NCI-H1930 (cell line): ENCODE results near the gene KLF7.

ENCODE experiments used
- DNase-seq, 2 experiments: peaks; one replicate each; lab custom pipeline; 2025; lab: John Stamatoyannopoulos, UW

The KLF7 gene

DNA sequence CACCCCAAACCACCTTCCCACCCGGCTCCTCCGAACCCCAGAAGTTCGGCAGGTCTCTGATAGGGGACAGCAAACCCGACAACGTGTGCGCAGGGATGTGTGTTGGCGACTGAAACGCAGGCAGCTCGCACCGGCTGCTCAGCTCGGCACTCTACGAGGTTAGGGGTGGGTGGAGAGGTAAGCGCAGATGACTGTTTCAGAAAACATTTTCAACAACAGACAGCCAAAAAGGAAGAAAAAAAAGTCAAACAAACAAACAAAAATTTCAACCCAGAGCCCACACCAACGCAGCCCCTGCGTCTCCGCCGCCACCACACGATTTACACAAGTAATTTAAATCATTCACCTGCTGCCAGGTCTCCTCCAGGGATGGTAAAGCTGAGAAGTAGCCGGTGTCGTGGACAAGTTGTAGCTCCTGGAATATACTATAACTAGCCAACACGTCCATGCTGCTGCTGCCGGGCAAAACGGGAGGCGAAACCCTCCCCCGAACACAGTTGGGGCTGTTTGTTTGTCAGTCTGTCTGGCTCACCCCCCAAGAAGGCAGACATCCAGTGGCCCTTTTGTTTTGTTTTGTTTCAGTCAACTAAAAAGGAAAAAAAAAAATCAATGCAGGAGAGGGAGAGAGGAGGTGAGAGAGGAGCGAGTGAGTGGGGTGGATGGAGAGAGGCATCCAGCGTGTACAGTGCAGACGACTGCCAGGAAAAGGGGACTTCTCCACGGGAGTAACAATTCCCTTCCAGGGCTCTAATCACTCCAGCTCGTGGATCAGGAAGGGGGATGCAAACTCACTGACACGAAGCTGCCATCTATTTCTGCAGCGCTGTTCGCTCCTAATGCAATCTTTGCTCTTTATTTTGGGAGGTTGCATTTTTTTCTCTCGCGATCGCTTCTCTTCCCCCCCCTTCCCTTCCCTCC is at the start of gene KLF7:
Gene KLF7 (minus strand): TSS at position 828 of the 918 bp plus-strand sequence. CDS start 380 bp downstream, at position 448.
- DNase-seq: no peak

- DNase-seq: no peak
Measured at GRCh38 chr2:207215308-207215707, 49.6 kb upstream of the KLF7 start.

- no peak for DNase-seq
Measured at GRCh38 chr2:207214446-207214845, 48.7 kb upstream of the KLF7 start.

- DNase-seq: no peak
Measured at GRCh38 chr2:207206011-207206410, 40.3 kb upstream of the KLF7 start.

DNA sequence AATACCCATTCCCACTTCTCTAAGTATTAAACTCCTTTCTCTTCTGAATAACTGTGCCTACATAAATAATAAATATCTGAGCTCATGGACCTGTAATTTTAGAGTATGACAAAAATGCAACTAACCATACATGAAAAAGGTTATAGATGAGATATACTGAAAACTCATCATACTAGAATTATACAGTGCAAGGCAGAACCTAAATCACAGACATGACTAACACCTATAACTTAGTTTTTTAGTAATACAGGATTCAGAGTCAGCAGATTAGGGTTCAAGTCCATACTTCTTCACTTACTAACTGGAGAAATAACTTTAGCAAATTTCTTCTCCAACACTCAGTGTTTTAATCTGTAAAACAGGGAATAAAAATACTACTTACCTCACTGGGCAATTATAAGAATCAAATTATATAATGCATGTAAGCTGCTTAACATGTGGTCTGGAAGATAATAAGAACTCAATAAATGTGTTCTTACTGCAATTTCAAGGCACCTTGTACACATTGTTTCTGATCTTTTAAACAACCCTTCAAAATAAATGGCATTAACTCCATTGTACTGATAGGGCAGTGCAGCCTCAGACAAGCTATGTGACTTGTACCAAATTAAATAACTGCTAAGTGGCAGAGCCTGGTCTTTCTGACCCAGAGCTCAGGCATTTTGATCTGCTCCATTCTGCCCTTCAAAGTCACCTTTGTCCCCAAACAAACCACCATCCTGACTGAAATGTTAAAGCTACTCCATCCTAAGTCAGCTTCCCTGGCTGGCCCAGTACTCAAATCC is 39.6 kb upstream of the KLF7 start:
- DNase-seq: no peak

GRCh38 chr2:207203056-207203455 is 37.3 kb upstream of the KLF7 start:
- no peak for DNase-seq

DNA sequence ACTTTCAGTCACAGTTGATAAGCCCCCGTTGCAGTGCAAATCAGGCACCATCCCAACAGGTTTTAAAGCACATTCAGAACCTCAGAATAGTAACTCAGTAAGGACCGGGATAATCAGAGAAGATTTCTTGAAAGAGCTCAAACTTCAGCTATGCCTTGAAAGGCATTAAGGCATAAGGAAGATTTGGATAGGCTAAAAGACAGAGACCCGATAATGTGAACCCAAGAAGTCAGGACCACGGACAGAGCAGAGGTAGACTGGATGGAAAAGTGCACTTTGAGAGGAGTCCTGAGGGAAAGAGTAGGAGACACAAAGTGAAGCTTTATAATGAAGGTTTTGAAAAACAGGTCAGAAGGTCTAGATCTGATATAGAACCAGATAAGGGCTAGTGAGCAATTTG is 36.9 kb upstream of the KLF7 start:
- no peak for DNase-seq

DNA sequence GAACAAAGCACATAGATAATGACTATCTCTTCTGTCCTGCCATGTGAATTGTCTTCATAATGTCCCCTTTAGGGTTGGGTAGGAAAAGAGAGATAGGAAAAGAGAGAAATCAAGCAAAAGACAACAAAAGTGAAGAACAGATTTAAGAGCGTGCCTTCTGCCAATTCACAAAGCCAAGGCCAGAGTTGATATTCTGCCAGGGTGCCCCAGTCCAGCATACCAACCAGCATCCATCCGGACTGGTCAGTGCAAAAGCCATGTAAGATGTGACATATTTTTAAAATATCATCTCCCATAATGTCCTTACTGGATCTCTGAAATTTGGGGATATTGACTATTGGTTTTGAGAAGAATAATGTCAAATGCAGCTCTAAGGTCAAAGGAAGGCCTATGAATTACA is 35.7 kb upstream of the KLF7 start:
- no peak for DNase-seq

GRCh38 chr2:207200136-207200535 is 34.4 kb upstream of the KLF7 start:
- peak; percentile 85 to 91 for DNase-seq

DNA sequence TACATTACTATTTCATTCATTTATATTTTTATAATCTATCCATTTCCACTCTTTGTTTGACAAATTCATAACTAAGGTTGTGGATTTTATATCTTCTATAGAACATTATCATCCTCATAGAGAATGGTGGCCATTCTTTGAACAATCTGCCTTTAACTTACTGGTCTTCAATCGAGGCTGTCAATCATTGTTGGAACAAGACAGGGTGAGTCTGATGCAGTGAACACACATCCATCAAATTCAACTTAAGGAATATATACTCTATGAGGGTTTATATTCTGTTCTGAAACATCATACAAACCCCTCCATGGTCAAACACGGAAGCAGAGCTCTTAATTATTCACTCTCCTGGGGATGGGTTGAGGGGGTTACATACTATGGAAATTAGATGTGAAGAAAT is 28.3 kb upstream of the KLF7 start:
- DNase-seq: no peak

DNA sequence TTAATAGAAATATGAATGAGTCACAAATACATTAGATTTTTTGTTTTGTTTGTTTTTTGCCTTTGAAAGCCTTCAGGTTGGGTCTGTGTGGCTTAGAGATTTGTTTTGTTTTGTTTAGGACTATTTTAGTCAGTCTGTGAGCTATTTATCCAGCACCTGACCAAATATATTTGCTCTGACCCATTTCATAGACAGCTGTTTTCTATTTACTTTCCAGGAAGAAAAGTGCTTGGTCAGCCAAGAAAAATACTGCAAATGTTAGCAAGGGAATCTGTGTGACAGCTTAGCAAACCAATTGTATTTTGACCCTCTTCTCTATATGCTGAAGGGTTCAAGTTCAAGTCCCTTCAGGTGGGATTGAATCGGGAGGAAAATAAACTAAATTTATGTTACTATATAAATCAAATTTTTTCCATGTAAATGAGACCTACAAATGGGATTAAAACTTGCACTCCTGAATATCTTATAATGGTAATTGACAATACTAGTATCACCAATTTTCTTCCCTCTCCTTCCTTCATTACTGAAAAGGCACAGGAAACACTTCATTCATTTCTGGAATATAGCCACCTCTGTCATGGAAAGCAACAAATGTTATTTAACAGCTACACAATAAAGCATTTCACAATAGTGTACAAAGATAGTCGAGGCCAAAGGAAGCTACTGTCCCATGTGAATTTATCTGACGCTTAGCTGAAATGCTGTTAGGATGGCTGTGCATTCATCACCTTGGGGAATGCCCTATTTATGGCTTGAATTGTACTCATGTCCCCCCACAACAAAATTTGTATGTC is 23.1 kb upstream of the KLF7 start:
- DNase-seq: peak; percentile 31 to 33

DNA sequence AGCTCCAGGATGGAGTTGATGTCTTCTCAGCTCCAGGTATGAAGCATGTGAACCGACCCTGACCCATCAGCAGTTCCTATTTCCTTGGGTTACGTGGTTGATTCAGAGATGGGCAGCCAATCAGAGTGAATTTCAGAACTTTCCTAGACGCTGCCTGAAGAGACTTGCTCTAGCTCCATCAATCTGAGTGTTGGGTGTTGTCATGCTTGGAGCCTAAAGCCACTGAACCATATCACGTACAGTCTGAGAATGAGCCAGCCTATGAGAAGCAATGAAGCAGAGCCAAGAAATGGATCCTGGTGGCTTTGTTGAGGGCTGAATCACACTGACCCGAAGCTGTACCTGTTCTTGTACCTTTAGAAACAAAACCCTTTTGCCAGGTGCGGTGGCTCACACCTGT is 19.6 kb upstream of the KLF7 start:
- no peak for DNase-seq

DNA sequence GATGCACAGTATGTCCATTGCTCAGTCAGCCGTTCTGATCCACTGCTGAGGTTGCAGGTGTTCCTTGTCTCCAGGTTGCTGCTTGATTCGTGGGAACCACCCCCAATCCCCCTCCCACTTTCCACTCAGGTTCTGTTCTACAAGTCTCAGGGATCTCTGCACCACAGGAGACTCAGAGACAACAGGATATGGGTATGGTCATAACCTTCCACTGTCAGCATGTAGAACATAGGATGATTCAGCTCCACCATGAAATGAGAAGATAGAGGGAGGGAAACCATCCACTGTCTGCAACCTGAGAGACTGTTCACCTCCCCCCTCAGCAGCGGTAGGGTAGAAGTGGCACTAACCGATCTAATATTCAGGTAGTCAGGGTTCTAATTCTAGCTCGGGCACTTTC is 19.0 kb upstream of the KLF7 start:
- no peak for DNase-seq

GRCh38 chr2:207184348-207184747 is 18.6 kb upstream of the KLF7 start:
- no peak for DNase-seq

- DNase-seq: no peak
Measured at GRCh38 chr2:207183506-207183905, 17.8 kb upstream of the KLF7 start.

DNA sequence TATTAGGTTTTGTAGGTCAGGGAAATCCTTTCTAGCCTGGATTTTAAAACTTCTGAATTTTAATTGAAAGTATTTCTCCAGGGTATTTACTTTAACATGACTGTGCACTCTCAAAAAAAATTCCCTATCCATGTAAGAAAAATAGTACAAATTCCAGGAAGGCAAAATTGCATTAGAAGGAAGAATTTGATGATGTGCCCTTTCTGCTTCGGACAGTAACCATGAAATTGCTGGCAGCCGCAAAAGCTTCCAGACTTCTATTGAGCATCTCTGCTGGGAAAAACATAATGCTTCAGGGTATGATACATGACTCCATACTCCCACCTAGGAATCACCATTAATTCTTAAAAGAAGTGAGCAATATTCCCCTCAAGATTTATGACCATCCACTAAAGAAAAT is 17.2 kb upstream of the KLF7 start:
- no peak for DNase-seq

GRCh38 chr2:207181526-207182274 is 16.0 kb upstream of the KLF7 start:
- no peak for DNase-seq

DNA sequence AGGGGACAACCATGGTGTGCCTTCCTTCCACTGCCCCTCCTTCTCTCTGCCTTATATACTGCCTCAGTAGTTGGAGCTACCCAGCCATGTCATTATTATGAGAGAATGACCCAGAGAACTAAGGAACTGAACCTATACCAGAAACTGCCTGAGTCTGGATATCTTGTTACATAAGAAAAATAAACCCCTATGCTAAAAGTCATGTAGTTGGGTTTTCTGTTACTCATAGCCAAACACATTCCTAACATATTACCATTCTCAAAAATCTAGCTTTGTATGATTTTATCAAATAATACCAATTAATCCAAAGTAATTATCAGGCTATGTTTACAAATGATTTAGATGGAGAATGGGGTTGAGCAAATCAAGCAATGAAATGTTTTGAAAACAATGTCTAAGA is 15.0 kb upstream of the KLF7 start:
- no peak for DNase-seq

- no peak for DNase-seq
Measured at GRCh38 chr2:207176247-207176646, 10.5 kb upstream of the KLF7 start.

DNA sequence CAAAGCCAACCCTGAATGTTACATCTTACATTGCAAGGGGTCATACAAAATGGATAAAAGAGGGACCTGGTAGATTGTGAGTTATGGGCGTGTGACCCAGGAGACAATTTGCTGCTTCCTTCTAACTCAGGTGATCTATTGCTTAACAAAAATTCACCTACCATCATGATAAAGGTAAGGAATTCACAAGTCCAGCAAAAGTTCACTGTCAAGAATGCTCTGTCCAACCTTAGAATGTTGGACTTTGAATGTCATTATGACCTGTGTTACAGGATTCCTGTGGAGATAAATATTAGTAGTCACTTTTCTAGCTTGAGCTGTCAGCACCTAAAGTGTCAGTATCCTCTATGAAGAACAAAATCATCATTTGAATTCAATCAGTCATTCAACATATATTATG is 7.9 kb upstream of the KLF7 start:
- DNase-seq: no peak

DNA sequence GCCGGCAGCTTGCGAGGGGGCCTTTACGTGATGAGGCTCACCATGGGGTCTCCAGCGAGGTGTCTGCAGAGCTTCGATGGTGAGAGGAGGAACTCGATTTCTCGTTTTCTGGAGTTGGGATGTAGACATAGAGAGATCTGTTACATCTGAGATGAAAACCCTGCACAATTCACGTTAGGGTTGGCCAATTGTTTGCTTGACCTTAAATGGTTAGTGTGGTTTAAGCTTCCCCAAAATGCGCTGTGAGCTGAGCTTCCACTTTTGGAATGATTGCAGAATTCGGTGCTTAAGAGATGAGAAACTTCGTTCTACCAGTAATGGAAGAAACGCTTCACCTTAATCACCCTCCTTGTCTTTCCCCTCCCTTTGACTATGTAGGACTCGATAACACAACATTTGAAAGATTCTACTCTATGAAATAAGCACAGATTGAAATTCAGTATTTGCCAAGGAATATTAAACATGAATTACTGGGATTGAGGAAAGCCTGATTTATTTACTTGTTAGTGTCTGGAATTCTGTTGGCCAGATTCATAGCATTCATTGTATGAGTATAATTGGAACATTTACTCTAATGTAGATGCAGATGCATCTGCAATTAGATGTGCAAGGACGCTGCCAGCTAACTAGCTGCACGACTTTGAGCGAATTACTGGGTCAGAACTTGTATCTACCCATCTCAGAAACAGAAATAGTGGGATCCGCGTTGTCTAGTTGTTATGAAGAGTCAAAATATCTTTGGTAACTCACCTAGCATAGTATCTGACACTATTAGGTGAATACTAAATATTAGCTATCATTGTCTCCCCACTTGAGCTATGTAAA is 1.6 kb upstream of the KLF7 start:
- no peak for DNase-seq
